HFF-Myc (cell line): ENCODE results near the gene POLR3E.
"Not testable (repeated sequence)": the region's sequence is repeated elsewhere in the genome, so short reads cannot be mapped to it uniquely, and the experiment has no call there.

Experiments used
- DNase-seq: peaks from one replicate; pipeline ENCODE4 v3.0.0-alpha.2; 2011; ENCODE audit warnings: low read depth; ENCODE audit errors: extremely low read depth
- H3K4me3 ChIP-seq: replicated peaks from 2 replicates; pipeline ENCODE4 v1.5.1; 2011; ENCODE audit warnings: low read depth, mild to moderate bottlenecking, control low read depth, low read length
- CTCF ChIP-seq: IDR thresholded peaks from 2 replicates; pipeline ENCODE4 v1.5.1; 2012; ENCODE audit warnings: mild to moderate bottlenecking, low read depth, low read length, control low read depth; ENCODE audit errors: missing control alignments

Gene POLR3E

GRCh38 chr16:22347100-22347820, 50.1 kb downstream of the POLR3E start:
- H3K4me3 ChIP-seq: no peak overlapping the region
- no peak for DNase-seq
- TF ChIP-seq CTCF: no peak

GRCh38 chr16:22348291-22348690, 51.1 kb downstream of the POLR3E start:
- DNase-seq: no peak
- TF ChIP-seq CTCF: no peak
- no peak overlapping the region for H3K4me3 ChIP-seq

- not testable (repeated sequence) for H3K4me3 ChIP-seq
Observed at GRCh38 chr16:22351017-22351416, 53.8 kb downstream of the POLR3E start.

GRCh38 chr16:22352140-22352539, 54.9 kb downstream of the POLR3E start:
- H3K4me3 ChIP-seq: no peak overlapping the region
- TF ChIP-seq CTCF: no peak
- DNase-seq: no peak

More at GRCh38 chr16:22351017-22351416, 53.8 kb downstream of the POLR3E start:
- DNase-seq: not testable (repeated sequence)

GRCh38 chr16:22352723-22353122, 55.5 kb downstream of the POLR3E start:
- no peak for DNase-seq
- no peak for TF ChIP-seq CTCF
- H3K4me3 ChIP-seq: no peak overlapping the region

GRCh38 chr16:22353191-22353919, 56.1 kb downstream of the POLR3E start:
- DNase-seq: no peak
- TF ChIP-seq CTCF: no peak
- no peak overlapping the region for H3K4me3 ChIP-seq

GRCh38 chr16:22353933-22354541, 56.8 kb downstream of the POLR3E start:
- H3K4me3 ChIP-seq: no peak overlapping the region
- no peak for DNase-seq
- TF ChIP-seq CTCF: no peak
